ENCODE measurements around the gene DNER. TPM values are rescaled to one million over a fixed set of nuclear protein-coding genes. Genes with fewer than 3 reads are reported as not detected.

DNER gene
- total RNA-seq, 4 donors from 2014 or later, result 1.5 to 13.1 (median 4.7) TPM

GRCh38 chr2:229660391-229660790 lies 54.0 kb downstream of the DNER start:
- TF ChIP-seq EP300 (IDR thresholded peaks at IDR 0.05) (no peak), CTCF (IDR thresholded peaks at IDR 0.05) (no peak), POLR2A (IDR thresholded peaks at IDR 0.05) (no peak)
- Histone ChIP-seq H3K9me3 (no peaks in the 10 kb centered on the region), H3K27ac (no peak overlapping the region), H3K27me3 (no peaks in the 10 kb centered on the region), H3K4me1 (no peaks in the 10 kb centered on the region), H3K36me3 (no peaks in the 10 kb centered on the region), H3K4me3 (no peak overlapping the region)
- no peak for DNase-seq (ENCODE audit: low spot score in 2 of 2)

- WGBS, 2 donors, result 83 to 87% methylated on average over 4 of the region's 4 CpGs
- H3K4me3 ChIP-seq, result no peak overlapping the region
- no peak for TF ChIP-seq CTCF (IDR thresholded peaks at IDR 0.05)
- no peak for TF ChIP-seq EP300 (IDR thresholded peaks at IDR 0.05)
Observed at GRCh38 chr2:229658004-229658403, 56.4 kb downstream of the DNER start.

GRCh38 chr2:229654437-229654836 lies 59.9 kb downstream of the DNER start:
- no peaks in the 10 kb centered on the region for H3K36me3 ChIP-seq
- TF ChIP-seq EP300 (IDR thresholded peaks at IDR 0.05), result no peak
- no peak for TF ChIP-seq CTCF (IDR thresholded peaks at IDR 0.05)
- TF ChIP-seq POLR2A (IDR thresholded peaks at IDR 0.05), result no peak
- H3K4me1 ChIP-seq, result no peaks in the 10 kb centered on the region
- no peak for DNase-seq (ENCODE audit: low spot score in 2 of 2)
- 90 to 94% methylated on average over 3 of the region's 3 CpGs for WGBS, 2 donors
- H3K9me3 ChIP-seq, result no peaks in the 10 kb centered on the region
- H3K4me3 ChIP-seq, result no peak overlapping the region
- H3K27ac ChIP-seq, result no peak overlapping the region
- no peaks in the 10 kb centered on the region for H3K27me3 ChIP-seq

More at GRCh38 chr2:229658004-229658403, 56.4 kb downstream of the DNER start:
- H3K27ac ChIP-seq, result no peak overlapping the region
- no peaks in the 10 kb centered on the region for H3K9me3 ChIP-seq
- H3K27me3 ChIP-seq, result no peaks in the 10 kb centered on the region
- no peaks in the 10 kb centered on the region for H3K36me3 ChIP-seq
- no peak for DNase-seq (ENCODE audit: low spot score in 2 of 2)
- H3K4me1 ChIP-seq, result no peaks in the 10 kb centered on the region

GRCh38 chr2:229653531-229653930 lies 60.8 kb downstream of the DNER start:
- no peak for DNase-seq (ENCODE audit: low spot score in 2 of 2)
- TF ChIP-seq POLR2A (IDR thresholded peaks at IDR 0.05), result no peak
- no peak for TF ChIP-seq CTCF (IDR thresholded peaks at IDR 0.05)
- TF ChIP-seq EP300 (IDR thresholded peaks at IDR 0.05), result no peak
- no peaks in the 10 kb centered on the region for H3K4me1 ChIP-seq
- no peak overlapping the region for H3K27ac ChIP-seq
- 54 to 83% methylated on average over 1 of the region's 1 CpG for WGBS, 2 donors
- H3K36me3 ChIP-seq, result no peaks in the 10 kb centered on the region
- no peak overlapping the region for H3K4me3 ChIP-seq
- no peaks in the 10 kb centered on the region for H3K9me3 ChIP-seq
- no peaks in the 10 kb centered on the region for H3K27me3 ChIP-seq

- H3K36me3 ChIP-seq, result no peaks in the 10 kb centered on the region
- H3K27ac ChIP-seq, result no peak overlapping the region
- H3K27me3 ChIP-seq, result no peaks in the 10 kb centered on the region
- no peaks in the 10 kb centered on the region for H3K4me1 ChIP-seq
- TF ChIP-seq CTCF (IDR thresholded peaks at IDR 0.05), result no peak
- no peak for TF ChIP-seq EP300 (IDR thresholded peaks at IDR 0.05)
- TF ChIP-seq POLR2A (IDR thresholded peaks at IDR 0.05), result no peak
- DNase-seq (ENCODE audit: low spot score in 2 of 2), result no peak
- WGBS, 2 donors, result 80 to 82% methylated on average over 5 of the region's 5 CpGs
- H3K9me3 ChIP-seq, result no peaks in the 10 kb centered on the region
- H3K4me3 ChIP-seq, result no peak overlapping the region
Observed at GRCh38 chr2:229652796-229653195, 61.6 kb downstream of the DNER start.
